Measurements from ENCODE around the gene TES. TPM values are rescaled to one million over a fixed set of nuclear protein-coding genes. Genes with fewer than 3 reads are reported as not detected.

Gene TES
- total and polyA plus RNA-seq, 2 of the 13 experiments (the other 11 are each of a cell fraction or from before 2014, with no cell fraction given), result 21.6 to 23.0 TPM

DNA sequence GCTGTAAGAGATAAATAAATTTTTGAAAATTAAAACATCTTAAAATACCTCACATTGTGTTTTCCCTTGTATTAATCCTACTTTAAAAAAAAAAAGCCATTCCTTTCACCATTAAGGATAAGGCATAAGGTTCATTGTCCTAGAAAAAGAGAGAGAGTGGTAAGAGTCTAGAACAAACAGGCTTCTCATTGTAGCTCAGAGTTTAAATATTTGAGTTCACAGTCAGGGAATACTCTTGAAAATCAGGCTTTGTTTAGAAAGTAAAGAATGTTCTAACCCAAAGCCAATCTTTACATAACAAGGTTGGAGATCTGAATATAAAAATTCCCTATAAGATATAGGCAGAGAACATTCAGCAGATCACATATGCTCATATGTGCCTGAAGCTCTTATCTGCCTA lies 40.2 kb upstream of the TES start (continued):
- TF ChIP-seq NONO (IDR thresholded peaks at IDR 0.05) (no peak), NONO (CRISPR knock-in tag; conservative IDR thresholded peaks at IDR 0.05) (no peak), RCOR2 (CRISPR knock-in tag; IDR thresholded peaks at IDR 0.05) (peak; percentile 68; the same call in 1 of the 2 replicates), ZNF337 (CRISPR knock-in tag; IDR thresholded peaks at IDR 0.05; ENCODE audit: borderline replicate concordance, low read depth) (no peak), DDIT3 (CRISPR knock-in tag; IDR thresholded peaks at IDR 0.05) (no peak), AKAP8 (CRISPR knock-in tag; IDR thresholded peaks at IDR 0.05) (no peak), E2F5 (CRISPR knock-in tag; conservative IDR thresholded peaks at IDR 0.05) (no peak), ZNF878 (CRISPR knock-in tag; IDR thresholded peaks at IDR 0.05) (peak; percentile 41; the same call in 1 of the 2 replicates), ZNF839 (CRISPR knock-in tag; IDR thresholded peaks at IDR 0.05; ENCODE audit: borderline replicate concordance) (no peak), TCF7 (IDR thresholded peaks at IDR 0.05; ENCODE audit: low read depth) (peak; percentile 54), ELF1 (CRISPR knock-in tag; IDR thresholded peaks at IDR 0.05) (no peak), ZBTB20 (CRISPR knock-in tag; IDR thresholded peaks at IDR 0.05; ENCODE audit: borderline replicate concordance, low read depth) (no peak), RXRB (CRISPR knock-in tag; IDR thresholded peaks at IDR 0.05; ENCODE audit: borderline replicate concordance) (peak; percentile 83), PLRG1 (conservative IDR thresholded peaks at IDR 0.05) (no peak), ZNF792 (CRISPR knock-in tag; IDR thresholded peaks at IDR 0.05) (no peak), MEIS1 (CRISPR knock-in tag; IDR thresholded peaks at IDR 0.05; ENCODE audit: borderline replicate concordance) (no peak), ZNF256 (CRISPR knock-in tag; conservative IDR thresholded peaks at IDR 0.05) (no peak), ARHGAP35 (CRISPR knock-in tag; IDR thresholded peaks at IDR 0.05; ENCODE audit: borderline replicate concordance) (no peak), ZIK1 (CRISPR knock-in tag; IDR thresholded peaks at IDR 0.05; ENCODE audit: borderline replicate concordance, low read depth) (no peak), HMG20A (CRISPR knock-in tag; IDR thresholded peaks at IDR 0.05; ENCODE audit: borderline replicate concordance) (peak; percentile 92), PBX2 (CRISPR knock-in tag; IDR thresholded peaks at IDR 0.05) (no peak), ZNF644 (CRISPR knock-in tag; IDR thresholded peaks at IDR 0.05; ENCODE audit: low read depth) (no peak)
- TF ChIP-seq, protein P1, sequence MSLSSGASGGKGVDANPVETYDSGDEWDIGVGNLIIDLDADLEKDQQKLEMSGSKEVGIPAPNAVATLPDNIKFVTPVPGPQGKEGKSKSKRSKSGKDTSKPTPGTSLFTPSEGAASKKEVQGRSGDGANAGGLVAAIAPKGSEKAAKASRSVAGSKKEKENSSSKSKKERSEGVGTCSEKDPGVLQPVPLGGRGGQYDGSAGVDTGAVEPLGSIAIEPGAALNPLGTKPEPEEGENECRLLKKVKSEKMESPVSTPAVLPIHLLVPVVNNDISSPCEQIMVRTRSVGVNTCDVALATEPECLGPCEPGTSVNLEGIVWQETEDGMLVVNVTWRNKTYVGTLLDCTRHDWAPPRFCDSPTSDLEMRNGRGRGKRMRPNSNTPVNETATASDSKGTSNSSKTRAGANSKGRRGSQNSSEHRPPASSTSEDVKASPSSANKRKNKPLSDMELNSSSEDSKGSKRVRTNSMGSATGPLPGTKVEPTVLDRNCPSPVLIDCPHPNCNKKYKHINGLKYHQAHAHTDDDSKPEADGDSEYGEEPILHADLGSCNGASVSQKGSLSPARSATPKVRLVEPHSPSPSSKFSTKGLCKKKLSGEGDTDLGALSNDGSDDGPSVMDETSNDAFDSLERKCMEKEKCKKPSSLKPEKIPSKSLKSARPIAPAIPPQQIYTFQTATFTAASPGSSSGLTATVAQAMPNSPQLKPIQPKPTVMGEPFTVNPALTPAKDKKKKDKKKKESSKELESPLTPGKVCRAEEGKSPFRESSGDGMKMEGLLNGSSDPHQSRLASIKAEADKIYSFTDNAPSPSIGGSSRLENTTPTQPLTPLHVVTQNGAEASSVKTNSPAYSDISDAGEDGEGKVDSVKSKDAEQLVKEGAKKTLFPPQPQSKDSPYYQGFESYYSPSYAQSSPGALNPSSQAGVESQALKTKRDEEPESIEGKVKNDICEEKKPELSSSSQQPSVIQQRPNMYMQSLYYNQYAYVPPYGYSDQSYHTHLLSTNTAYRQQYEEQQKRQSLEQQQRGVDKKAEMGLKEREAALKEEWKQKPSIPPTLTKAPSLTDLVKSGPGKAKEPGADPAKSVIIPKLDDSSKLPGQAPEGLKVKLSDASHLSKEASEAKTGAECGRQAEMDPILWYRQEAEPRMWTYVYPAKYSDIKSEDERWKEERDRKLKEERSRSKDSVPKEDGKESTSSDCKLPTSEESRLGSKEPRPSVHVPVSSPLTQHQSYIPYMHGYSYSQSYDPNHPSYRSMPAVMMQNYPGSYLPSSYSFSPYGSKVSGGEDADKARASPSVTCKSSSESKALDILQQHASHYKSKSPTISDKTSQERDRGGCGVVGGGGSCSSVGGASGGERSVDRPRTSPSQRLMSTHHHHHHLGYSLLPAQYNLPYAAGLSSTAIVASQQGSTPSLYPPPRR (CRISPR knock-in tag; IDR thresholded peaks at IDR 0.05; ENCODE audit: borderline replicate concordance), result peak; percentile 82
- TF ChIP-seq, protein P2, sequence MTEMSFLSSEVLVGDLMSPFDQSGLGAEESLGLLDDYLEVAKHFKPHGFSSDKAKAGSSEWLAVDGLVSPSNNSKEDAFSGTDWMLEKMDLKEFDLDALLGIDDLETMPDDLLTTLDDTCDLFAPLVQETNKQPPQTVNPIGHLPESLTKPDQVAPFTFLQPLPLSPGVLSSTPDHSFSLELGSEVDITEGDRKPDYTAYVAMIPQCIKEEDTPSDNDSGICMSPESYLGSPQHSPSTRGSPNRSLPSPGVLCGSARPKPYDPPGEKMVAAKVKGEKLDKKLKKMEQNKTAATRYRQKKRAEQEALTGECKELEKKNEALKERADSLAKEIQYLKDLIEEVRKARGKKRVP (CRISPR knock-in tag; IDR thresholded peaks at IDR 0.05), result no peak

Measured in HepG2 (cell line).